NCI-H1105 (cell line): ENCODE results near the gene GRID2IP.
"Not testable (repeated sequence)": the region's sequence is repeated elsewhere in the genome, so short reads cannot be mapped to it uniquely, and the experiment has no call there.

Experiments used
- DNase-seq: peaks from one replicate; lab custom pipeline; 2025; lab: John Stamatoyannopoulos, UW

The GRID2IP gene

GRCh38 chr7:6551016-6551511, at the start of gene GRID2IP:
GRID2IP (minus strand) TSS chr7:6551461; CDS start chr7:6551436, 25 bp downstream.
- DNase-seq = no peak

DNA sequence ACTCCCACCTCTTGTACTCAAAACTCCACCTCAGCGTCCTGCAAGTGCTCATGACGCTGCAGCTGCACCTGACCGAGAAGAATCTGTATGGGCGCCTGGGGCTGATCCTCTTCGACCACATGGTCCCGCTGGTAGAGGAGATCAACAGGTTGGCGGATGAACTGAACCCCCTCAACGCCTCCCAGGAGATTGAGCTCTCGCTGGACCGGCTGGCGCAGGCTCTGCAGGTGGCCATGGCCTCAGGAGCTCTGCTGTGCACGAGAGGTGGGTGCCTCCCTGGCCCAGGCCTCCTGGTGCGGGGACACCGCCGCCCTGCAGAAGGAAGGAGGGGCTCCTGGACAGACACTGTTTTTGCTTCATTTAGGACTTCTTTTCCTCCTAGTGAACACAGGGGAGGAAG, 48.8 kb upstream of the GRID2IP start:
- DNase-seq = no peak

DNA sequence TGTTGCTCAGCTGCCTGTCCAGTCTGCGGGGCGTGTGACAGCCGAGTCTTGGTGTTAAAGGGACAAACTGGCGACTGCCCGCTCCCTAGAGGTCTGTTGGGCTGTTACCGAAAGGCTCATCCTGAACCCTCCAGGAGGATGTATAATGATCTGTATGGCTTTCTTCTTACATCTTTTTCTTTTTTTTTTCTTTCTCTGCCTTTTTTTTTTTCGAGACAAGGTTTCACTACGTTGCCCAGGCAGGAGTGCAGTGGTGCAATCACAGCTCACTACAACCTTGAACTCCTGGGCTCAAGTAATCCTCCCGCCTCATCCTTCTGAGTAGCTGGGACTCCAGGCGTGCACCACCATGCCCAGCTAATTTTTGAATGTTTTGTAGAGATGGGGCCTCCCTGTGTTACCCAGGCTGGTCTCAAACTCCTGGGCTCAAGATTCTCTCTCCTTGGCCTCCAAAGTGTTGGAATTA, 39.4 kb upstream of the GRID2IP start:
- DNase-seq = no peak

DNA sequence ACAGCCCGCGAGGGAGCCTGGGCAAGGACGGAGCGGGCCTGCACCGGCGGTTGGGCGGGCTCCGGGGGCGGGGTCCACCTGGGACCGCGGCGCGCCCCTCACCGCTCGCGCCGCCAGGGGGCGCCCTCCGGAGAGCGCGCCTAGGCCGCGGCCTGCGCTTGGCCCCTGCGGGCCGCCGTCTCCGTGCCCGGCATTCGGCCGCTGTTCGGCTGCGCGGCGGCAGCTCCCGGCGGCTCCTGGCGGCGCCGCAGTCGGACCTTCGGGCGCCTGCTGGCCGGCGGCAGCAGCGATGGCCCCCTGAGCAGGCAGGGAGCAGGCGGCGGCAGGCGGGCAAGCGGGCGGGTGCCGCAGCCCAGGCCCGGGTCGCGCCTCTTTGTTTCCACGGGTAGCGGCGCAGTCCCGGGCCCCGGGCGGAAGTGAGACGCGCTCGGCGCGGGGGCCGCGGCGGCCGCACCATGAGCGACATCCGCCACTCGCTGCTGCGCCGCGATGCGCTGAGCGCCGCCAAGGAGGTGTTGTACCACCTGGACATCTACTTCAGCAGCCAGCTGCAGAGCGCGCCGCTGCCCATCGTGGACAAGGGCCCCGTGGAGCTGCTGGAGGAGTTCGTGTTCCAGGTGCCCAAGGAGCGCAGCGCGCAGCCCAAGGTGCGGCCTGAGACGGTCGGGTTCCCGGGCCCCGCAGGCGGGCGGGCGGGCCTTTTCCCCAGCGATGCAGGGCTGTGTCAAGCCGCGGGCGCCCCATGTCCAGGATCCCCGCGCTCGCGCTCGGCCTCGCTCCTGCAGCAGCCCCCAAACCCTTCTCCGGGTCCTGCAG, 38.8 kb upstream of the GRID2IP start, which contains the start of gene INTS15:
Gene INTS15 (plus strand): TSS at position 193 of the 816 bp plus-strand sequence. CDS start 263 bp downstream, at position 456.
- peak; percentile 79 for DNase-seq

GRCh38 chr7:6589151-6589828, 38.0 kb upstream of the GRID2IP start:
- DNase-seq = no peak

DNA sequence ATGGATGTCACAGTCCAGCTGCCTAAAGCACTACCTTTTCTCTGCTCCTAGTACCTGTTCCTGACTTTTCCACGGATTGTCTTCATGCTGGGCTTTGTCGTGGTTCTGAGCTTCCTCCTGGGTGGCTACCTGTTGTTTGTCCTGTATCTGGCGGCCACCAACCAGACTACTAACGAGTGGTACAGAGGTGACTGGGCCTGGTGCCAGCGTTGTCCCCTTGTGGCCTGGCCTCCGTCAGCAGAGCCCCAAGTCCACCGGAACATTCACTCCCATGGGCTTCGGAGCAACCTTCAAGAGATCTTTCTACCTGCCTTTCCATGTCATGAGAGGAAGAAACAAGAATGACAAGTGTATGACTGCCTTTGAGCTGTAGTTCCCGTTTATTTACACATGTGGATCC, 37.3 kb upstream of the GRID2IP start:
- no peak for DNase-seq

DNA sequence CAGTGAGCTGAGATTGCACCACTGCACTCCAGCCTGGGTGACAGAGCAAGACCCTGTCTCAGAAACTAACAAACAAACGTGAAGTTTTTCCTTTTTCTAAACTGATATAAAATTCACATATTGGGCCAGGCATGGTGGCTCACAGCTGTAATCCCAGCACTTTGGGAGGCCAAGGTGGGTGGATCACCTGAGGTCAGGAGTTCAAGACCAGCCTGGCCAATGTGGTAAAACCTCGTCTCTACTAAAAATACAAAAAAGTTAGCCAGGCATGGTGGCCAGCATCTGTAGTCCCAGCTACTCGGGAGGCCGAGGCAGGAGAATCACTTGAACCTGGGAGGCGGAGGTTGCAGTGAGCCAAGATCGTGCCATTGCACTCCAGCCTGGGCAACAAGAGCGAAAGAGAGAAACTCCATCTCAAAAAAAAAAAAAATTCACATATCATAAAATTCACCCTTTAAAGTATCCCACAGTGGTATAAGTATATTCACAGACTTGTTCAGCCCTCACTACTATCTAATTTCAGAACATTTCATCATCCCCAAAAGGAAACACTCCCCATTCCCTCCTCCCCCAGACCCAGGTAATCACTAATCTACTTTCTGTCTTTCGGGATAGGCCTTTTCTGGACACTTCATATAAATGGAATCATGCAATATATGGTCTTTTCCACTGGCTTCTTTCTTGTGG, 34.6 kb upstream of the GRID2IP start:
- DNase-seq = not testable (repeated sequence)

DNA sequence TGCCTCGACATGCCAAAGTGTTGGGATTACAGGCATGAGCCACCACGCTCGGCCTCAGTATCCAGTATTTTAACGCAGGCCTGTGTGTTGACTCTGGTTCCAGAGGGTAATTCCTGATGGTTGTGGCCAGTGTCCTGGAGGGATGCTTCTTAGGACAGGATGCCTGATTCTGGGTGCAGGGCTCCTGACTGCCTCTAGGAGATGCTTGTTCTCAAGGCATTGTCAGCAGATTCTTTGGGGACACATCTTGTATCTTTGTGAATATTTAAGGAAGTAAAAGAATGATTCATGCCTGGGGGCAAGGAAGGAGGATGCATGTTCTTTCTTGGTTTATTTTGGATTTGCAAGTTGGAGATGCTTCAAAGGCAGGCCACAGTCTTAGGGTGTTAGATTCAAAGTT, 28.2 kb upstream of the GRID2IP start:
- no peak for DNase-seq

DNA sequence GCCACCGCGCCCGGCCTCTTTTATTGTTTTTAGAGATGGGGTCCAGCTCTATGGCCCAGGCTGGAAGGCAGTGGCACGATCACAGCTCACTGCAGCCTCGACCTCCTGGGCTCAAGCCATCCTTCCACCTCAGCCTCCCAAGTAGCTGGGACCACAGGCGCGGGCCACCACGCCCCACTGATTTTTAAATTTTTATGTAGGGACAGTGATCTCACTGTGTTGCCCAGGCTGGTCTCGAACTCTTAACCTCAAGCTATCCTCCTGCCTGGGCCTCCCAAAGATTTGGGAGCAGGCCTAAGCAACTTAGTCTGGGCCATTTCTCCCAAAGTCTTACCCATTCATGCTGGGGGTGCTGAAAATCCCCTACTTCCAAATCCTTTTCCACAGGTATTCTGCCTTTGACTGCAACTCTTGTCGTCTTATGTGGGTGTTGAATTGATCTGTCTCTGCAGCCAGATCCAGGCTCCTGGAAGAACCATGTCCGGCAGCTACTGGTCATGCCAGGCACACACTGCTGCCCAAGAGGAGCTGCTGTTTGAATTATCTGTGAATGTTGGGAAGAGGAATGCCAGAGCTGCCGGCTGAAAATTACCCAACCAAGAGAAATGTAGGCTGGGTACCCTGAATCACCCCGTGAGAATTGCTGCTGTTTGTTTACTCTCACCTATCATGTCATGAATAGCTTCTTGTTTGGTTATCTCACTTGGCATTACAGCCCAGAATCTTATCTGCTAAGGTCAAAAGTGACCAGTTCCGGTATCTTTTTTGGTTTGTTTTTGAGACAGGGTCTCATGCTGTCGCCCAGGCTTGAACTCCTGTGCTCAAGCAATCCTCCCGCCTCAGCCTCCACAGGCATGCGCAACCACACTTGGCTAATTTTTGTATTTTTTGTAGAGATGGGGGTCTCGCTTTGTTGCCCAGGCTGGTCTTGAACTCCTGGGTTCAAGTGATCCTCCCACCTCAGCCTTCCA, 27.1 kb upstream of the GRID2IP start:
- DNase-seq = no peak

GRCh38 chr7:6577369-6578113, 26.3 kb upstream of the GRID2IP start, which contains the start of gene ZDHHC4:
ZDHHC4 (plus strand) TSS chr7:6577454; CDS start chr7:6580562, 3,108 bp downstream.
- DNase-seq = peak; percentile 89

DNA sequence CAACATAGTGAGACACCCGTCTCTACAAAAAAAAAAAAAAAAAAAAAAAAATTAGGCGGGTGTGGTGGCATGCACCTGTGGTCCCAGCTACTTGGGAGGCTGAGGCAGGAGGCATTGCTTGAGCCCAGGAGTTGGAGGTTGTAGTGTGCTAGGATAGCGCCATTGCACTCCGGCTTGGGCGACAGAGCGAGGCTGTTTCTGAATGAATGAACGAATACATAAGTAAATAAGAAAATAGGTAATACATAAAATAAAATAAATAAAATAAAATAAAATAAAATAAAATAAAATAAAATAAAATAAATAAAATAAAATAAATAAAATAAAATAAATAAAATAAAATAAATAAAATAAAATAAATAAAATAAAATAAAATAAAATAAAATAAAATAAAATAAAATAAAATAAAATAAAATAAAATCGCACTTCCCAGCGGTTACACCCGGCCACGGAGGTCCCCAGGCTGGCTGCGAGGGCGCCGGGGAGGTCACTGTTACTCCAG, 25.7 kb upstream of the GRID2IP start:
- not testable (repeated sequence) for DNase-seq

DNA sequence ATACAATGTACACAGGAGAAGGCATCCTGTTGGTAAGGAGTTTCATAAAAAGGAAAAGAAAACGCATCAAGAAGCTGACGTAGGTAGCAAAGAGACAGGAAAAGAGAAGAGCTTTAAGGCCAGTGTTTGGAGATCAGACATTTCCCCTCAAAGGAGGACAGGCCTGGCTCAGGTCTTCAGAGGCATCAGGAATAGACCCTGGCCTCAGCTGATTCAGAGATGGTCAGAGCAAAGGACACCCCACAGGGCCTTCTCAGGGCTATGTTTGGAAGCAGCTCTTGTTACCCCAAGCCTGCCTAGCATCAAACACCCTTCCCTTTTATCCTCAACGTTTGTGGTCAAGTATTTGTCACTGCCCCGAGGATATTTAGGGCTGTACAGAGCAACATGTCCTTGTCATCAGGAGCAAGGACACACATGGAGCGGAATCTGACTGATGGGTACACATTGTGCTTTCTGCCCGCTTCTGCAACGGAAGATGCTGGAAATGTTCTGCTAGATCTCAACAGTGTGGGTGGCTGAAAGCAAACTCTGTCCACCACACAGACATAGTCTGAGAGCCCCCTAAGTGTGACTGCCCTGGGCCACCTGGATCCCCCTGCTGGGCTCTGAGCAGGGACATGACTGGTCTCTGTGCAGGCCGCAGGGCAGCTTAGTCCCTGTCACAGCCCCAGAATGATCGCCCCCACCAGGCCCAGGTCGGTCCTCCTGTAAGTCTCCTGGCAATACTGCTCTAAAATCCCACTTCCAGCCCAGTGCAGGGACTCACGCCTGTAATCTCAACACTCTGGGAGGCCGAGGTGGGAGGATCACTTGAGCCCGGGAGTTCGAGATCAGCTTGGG, 25.0 kb upstream of the GRID2IP start:
- no peak for DNase-seq

DNA sequence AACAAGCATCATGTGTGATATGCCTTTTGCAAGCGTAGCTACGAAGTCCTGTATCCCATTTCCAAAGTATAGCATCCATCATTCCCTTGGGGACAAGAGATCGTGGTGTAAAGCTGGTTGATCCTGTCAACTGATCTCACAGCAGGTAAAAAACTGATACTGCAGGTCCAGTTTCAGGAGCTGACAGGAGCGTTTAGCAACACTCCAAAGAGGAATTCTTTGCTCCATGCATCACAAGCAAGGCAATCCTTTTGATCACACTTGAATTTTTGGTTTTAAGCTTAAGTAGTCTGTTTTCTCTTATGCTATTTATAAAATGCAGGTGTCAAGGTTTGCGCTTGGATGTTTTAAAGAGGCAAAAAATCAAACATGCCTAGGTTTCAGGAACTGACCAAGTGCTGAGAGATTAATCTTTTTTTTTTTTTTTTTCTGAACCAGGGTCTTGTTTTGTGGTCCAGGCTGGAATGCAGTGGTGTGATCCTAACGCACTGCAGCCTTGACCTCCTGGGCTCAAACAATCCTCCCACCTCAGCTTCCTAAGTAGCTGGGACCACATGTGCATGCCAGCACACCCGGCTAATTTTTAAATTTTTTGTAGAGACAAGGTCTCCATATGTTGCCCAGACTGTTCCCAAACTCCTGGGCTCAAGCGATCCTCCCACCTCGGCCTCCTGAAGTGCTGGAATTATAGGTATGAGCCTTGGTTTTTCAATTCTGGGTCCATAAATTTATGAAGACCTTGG, 24.2 kb upstream of the GRID2IP start:
- DNase-seq = no peak

DNA sequence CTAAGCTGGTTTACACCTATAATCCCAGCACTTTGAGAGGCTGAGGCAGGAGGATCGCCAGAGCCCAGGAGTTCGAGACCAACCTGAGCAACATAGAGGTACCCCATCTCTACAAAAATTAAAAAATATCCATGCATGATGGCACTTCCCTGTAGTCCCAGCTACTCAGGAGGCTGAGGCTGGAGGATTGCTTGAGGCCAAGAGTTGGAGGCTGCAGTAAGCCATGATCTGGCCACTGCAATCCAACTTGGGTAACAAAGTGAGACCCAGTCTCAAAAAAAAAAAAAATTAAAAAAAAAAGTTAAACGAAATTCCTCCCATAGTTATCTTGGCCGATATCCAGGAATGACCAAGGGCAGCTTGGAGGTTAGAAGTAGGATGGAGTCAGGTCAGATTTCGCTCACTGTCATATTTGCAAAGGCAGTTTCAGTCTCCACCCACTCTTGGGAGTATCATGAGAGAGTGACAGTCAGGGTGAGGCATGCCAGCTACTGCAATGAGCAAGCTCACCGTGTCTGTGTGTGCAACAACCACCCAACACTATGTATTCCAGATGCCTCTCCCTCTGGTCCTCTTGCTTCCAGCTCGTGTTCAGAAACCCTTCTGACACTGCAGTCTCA, 20.0 kb upstream of the GRID2IP start:
- no peak for DNase-seq

GRCh38 chr7:6567886-6568285, 16.6 kb upstream of the GRID2IP start:
- DNase-seq = no peak

GRCh38 chr7:6565655-6566054, 14.4 kb upstream of the GRID2IP start:
- no peak for DNase-seq

- DNase-seq = no peak
Measured at GRCh38 chr7:6563936-6564770, 12.9 kb upstream of the GRID2IP start.
